HepG2 (cell line): ENCODE results near the gene TUBB2B. TPM values are rescaled to one million over a fixed set of nuclear protein-coding genes. Genes with fewer than 3 reads are reported as not detected.

Experiments
- CAMTA2 ChIP-seq: sonication (generic); formaldehyde crosslinking; IDR thresholded peaks from 2 replicates; pipeline ENCODE4 v1.4.0; 2020; ENCODE audit warnings: mild to moderate bottlenecking, missing genetic modification reagents, borderline replicate concordance
- ELF4 ChIP-seq: sonication (generic); formaldehyde crosslinking; IDR thresholded peaks from 2 replicates; pipeline ENCODE4 v1.5.0; 2020; ENCODE audit warnings: missing genetic modification reagents, mild to moderate bottlenecking, moderate library complexity, borderline replicate concordance
- HNRNPL ChIP-seq: fragments of 200-400 bp; formaldehyde crosslinking; IDR thresholded peaks from 2 replicates; pipeline ENCODE4 v1.6.1; 2017; ENCODE audit warnings: mild to moderate bottlenecking, low read depth, low read length
- IRF2 ChIP-seq: IDR thresholded peaks from 2 replicates; pipeline ENCODE4 v1.6.1; 2018; ENCODE audit warnings: missing genetic modification reagents, missing compliant biosample characterization
- MAFK ChIP-seq, 2 experiments: IDR thresholded peaks in 1 of 2; conservative IDR thresholded peaks in 1 of 2; 2 replicates each; pipeline ENCODE4 v1.6.1; 2011; ENCODE audit warnings: improper control_type of control experiment in 2 of 2, low read length in 2 of 2
- MEIS1 ChIP-seq: sonication (generic); formaldehyde crosslinking; IDR thresholded peaks from 2 replicates; pipeline ENCODE4 v1.9.0; 2021; ENCODE audit warnings: mild to moderate bottlenecking, missing genetic modification reagents, moderate library complexity, borderline replicate concordance
- MXD4 ChIP-seq: IDR thresholded peaks from 2 replicates; pipeline ENCODE4 v1.6.1; 2016; ENCODE audit warnings: mild to moderate bottlenecking, missing biosample characterization, missing genetic modification reagents
- MYC ChIP-seq: sonication (generic); formaldehyde crosslinking; IDR thresholded peaks from 2 replicates; pipeline ENCODE4 v1.9.0; 2021; ENCODE audit warnings: missing genetic modification reagents, borderline replicate concordance
- PCBP1 ChIP-seq: fragments of 200-400 bp; formaldehyde crosslinking; IDR thresholded peaks from 2 replicates; pipeline ENCODE4 v1.6.1; 2017; ENCODE audit warnings: mild to moderate bottlenecking, low read depth, low read length, borderline replicate concordance
- RFXAP ChIP-seq: sonication (generic); formaldehyde crosslinking; IDR thresholded peaks from 2 replicates; pipeline ENCODE4 v1.4.0; 2020; ENCODE audit warnings: missing genetic modification reagents, borderline replicate concordance
- SMAD1 ChIP-seq: sonication (generic); formaldehyde crosslinking; IDR thresholded peaks from 2 replicates; pipeline ENCODE4 v1.4.0; 2020; ENCODE audit warnings: missing genetic modification reagents, low read depth, mild to moderate bottlenecking, borderline replicate concordance
- SP4 ChIP-seq: sonication (generic); formaldehyde crosslinking; IDR thresholded peaks from 2 replicates; pipeline ENCODE4 v1.8.1; 2023; ENCODE audit warnings: mild to moderate bottlenecking, missing genetic modification reagents
- ZNF546 ChIP-seq: sonication (generic); formaldehyde crosslinking; conservative IDR thresholded peaks from 2 replicates; pipeline ENCODE4 v1.8.1; 2023; ENCODE audit warnings: mild to moderate bottlenecking, missing genetic modification reagents
- ZNF652 ChIP-seq: IDR thresholded peaks from 2 replicates; pipeline ENCODE4 v1.6.1; 2016; ENCODE audit warnings: low read depth, borderline replicate concordance
- ZNF749 ChIP-seq: sonication (generic); formaldehyde crosslinking; IDR thresholded peaks from 2 replicates; pipeline ENCODE4 v1.8.0; 2022; ENCODE audit warnings: mild to moderate bottlenecking, missing genetic modification reagents, moderate library complexity, borderline replicate concordance
- ZNF775 ChIP-seq: sonication (generic); formaldehyde crosslinking; IDR thresholded peaks from 2 replicates; pipeline ENCODE4 v1.4.0; 2020; ENCODE audit warnings: missing genetic modification reagents, mild to moderate bottlenecking, moderate library complexity, borderline replicate concordance
- ZNF782 ChIP-seq: sonication (generic); formaldehyde crosslinking; IDR thresholded peaks from 2 replicates; pipeline ENCODE4 v1.4.0; 2020; ENCODE audit warnings: missing genetic modification reagents, mild to moderate bottlenecking, borderline replicate concordance
- ZSCAN21 ChIP-seq: sonication (generic); formaldehyde crosslinking; IDR thresholded peaks from 2 replicates; pipeline ENCODE4 v1.8.0; 2022; ENCODE audit warnings: mild to moderate bottlenecking, missing genetic modification reagents, moderate library complexity, borderline replicate concordance
- ZSCAN22 ChIP-seq: sonication (generic); formaldehyde crosslinking; IDR thresholded peaks from 2 replicates; pipeline ENCODE4 v1.4.0; 2020; ENCODE audit warnings: mild to moderate bottlenecking, missing genetic modification reagents
- polyA plus RNA-seq, 8 experiments: library from polyadenylated mRNA; depleted of rRNA in 3 of 8; stranded (reverse) in 7 of 8; unstranded in 1 of 8; fragments of >200 nt; fragmentation: Illumina TruSeq in 4 of 8; extraction: Trizol in 4 of 8; gene quantifications; 2 replicates each; pipeline versions ENCODE4 v1.2.1 to v1.2.3, GENCODE V29; 2011 to 2016; ENCODE audit warnings: low read depth in 4 of 8, missing spikeins in 1 of 8, mixed read lengths in 1 of 8; ENCODE audit not compliant: insufficient read depth in 1 of 8
- total RNA-seq, 5 experiments: library from RNA; depleted of rRNA; stranded (reverse); fragments of >200 nt; fragmentation: Illumina TruSeq; extraction: Trizol; gene quantifications; 2 replicates each; pipeline ENCODE4 v1.2.3, GENCODE V29; 2016; ENCODE audit warnings: low read depth in 1 of 5
- TF ChIP-seq, protein P1 (sequence below): sonication (generic); formaldehyde crosslinking; IDR thresholded peaks from 2 replicates; pipeline ENCODE4 v1.9.0; 2022; ENCODE audit warnings: low read depth, missing genetic modification reagents
- TF ChIP-seq, protein P2 (sequence below): sonication (generic); formaldehyde crosslinking; IDR thresholded peaks from 2 replicates; pipeline ENCODE4 v1.8.1; 2022; ENCODE audit warnings: low read depth, mild to moderate bottlenecking, missing genetic modification reagents
- TF ChIP-seq, protein P3 (sequence below): sonication (generic); formaldehyde crosslinking; IDR thresholded peaks from 2 replicates; pipeline ENCODE4 v1.5.1; 2020; ENCODE audit warnings: mild to moderate bottlenecking, missing genetic modification reagents, borderline replicate concordance
- TF ChIP-seq, protein P4 (sequence below): sonication (generic); formaldehyde crosslinking; IDR thresholded peaks from 2 replicates; pipeline ENCODE4 v1.4.0; 2020; ENCODE audit warnings: missing genetic modification reagents

Gene TUBB2B
- total and polyA plus RNA-seq, 2 of the 13 experiments (the other 11 are each of a cell fraction or from before 2014, with no cell fraction given) = 10.3 to 23.6 TPM

DNA sequence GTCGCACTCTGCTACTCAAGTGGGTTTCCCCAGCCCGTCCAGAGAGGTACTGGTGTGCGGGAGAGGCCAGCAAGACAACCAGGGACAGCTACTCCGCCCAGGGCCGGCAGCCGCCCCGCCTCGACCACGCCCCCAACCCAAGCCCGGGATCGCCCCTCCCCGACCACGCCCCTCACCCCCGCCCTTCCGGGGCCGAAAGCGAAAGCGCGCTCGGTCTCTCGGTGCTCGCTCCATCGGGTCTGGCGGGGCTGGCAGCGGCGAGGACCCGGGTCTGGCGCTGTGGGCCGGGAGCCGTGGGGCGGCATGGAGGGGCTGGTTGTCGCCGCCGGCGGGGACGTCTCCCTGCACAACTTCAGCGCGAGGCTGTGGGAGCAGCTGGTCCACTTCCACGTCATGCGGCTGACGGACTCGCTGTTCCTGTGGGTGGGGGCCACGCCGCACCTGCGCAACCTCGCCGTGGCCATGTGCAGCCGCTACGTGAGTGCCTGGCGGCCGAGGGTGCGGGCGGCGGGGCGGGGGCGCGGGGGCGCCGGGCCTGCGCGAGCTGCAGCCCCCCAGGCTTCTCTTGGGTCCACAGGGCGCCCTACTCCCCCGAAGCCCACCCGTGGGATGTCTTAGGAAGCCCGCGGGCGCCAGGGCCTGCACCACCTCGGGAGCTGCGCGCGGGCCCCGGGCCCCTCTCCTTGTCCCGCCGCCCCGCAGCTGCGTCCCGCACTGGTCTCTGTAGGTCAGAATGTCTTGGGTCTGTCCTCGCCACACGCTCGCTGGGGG, 31.5 kb upstream of the TUBB2B start, which contains the start of gene PSMG4 (continued):
- TF ChIP-seq, protein P1, sequence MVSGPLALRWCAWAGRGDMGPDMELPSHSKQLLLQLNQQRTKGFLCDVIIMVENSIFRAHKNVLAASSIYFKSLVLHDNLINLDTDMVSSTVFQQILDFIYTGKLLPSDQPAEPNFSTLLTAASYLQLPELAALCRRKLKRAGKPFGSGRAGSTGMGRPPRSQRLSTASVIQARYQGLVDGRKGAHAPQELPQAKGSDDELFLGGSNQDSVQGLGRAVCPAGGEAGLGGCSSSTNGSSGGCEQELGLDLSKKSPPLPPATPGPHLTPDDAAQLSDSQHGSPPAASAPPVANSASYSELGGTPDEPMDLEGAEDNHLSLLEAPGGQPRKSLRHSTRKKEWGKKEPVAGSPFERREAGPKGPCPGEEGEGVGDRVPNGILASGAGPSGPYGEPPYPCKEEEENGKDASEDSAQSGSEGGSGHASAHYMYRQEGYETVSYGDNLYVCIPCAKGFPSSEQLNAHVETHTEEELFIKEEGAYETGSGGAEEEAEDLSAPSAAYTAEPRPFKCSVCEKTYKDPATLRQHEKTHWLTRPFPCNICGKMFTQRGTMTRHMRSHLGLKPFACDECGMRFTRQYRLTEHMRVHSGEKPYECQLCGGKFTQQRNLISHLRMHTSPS = peak; percentile 60; the same call in 1 of the 2 replicates
- TF ChIP-seq RFXAP (CRISPR knock-in tag) = peak; percentile 43; the same call in 1 of the 2 replicates
- no peak for TF ChIP-seq ZNF652 (CRISPR knock-in tag)
- TF ChIP-seq, protein P2, sequence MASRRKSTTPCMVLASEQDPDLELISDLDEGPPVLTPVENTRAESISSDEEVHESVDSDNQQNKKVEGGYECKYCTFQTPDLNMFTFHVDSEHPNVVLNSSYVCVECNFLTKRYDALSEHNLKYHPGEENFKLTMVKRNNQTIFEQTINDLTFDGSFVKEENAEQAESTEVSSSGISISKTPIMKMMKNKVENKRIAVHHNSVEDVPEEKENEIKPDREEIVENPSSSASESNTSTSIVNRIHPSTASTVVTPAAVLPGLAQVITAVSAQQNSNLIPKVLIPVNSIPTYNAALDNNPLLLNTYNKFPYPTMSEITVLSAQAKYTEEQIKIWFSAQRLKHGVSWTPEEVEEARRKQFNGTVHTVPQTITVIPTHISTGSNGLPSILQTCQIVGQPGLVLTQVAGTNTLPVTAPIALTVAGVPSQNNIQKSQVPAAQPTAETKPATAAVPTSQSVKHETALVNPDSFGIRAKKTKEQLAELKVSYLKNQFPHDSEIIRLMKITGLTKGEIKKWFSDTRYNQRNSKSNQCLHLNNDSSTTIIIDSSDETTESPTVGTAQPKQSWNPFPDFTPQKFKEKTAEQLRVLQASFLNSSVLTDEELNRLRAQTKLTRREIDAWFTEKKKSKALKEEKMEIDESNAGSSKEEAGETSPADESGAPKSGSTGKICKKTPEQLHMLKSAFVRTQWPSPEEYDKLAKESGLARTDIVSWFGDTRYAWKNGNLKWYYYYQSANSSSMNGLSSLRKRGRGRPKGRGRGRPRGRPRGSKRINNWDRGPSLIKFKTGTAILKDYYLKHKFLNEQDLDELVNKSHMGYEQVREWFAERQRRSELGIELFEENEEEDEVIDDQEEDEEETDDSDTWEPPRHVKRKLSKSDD = peak; percentile 90
- TF ChIP-seq IRF2 (CRISPR knock-in tag) = peak; percentile 100
- TF ChIP-seq MAFK (conservative IDR thresholded peaks at IDR 0.05 in 1 of 2, IDR thresholded peaks at IDR 0.05 in 1 of 2; ENCODE audit: low read length in 2 of 2) = no peak
- TF ChIP-seq MXD4 (CRISPR knock-in tag) = peak; percentile 96
- peak; percentile 98 for TF ChIP-seq MYC (CRISPR knock-in tag)
- peak; percentile 98 for TF ChIP-seq MEIS1 (CRISPR knock-in tag)
- peak; percentile 81 for TF ChIP-seq ZSCAN22 (CRISPR knock-in tag)
- TF ChIP-seq SMAD1 (CRISPR knock-in tag) = peak; percentile 80; the same call in 1 of the 2 replicates
- TF ChIP-seq PCBP1 = no peak
- TF ChIP-seq ELF4 (CRISPR knock-in tag) = no peak; the same call in 1 of the 2 replicates
- TF ChIP-seq ZNF775 = no peak
- no peak for TF ChIP-seq HNRNPL
- TF ChIP-seq ZSCAN21 = peak; percentile 94
- TF ChIP-seq ZNF546 (CRISPR knock-in tag) = peak; percentile 95
- TF ChIP-seq, protein P3, sequence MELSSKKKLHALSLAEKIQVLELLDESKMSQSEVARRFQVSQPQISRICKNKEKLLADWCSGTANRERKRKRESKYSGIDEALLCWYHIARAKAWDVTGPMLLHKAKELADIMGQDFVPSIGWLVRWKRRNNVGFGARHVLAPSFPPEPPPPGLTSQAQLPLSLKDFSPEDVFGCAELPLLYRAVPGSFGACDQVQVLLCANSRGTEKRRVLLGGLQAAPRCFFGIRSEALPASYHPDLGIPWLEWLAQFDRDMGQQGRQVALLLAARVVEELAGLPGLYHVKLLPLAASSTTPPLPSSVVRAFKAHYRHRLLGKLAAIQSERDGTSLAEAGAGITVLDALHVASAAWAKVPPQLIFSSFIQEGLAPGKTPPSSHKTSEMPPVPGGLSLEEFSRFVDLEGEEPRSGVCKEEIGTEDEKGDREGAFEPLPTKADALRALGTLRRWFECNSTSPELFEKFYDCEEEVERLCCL (CRISPR knock-in tag) = no peak; the same call in 1 of the 2 replicates
- TF ChIP-seq ZNF782 (CRISPR knock-in tag) = peak; percentile 90
- TF ChIP-seq ZNF749 (CRISPR knock-in tag) = peak; percentile 92
- TF ChIP-seq, protein P4, sequence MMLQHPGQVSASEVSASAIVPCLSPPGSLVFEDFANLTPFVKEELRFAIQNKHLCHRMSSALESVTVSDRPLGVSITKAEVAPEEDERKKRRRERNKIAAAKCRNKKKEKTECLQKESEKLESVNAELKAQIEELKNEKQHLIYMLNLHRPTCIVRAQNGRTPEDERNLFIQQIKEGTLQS (CRISPR knock-in tag) = peak; percentile 60; the same call in 1 of the 2 replicates
- TF ChIP-seq SP4 (CRISPR knock-in tag) = peak; percentile 98
- TF ChIP-seq CAMTA2 (CRISPR knock-in tag) = 0 out of 2 replicates have a peak, but pooled peaks have one; percentile 3
